IMR-90 (cell line): ENCODE data around the gene ING5. TPM values are rescaled to one million over a fixed set of nuclear protein-coding genes. Genes with fewer than 3 reads are reported as not detected.

Source experiments
- ATAC-seq: fragments of 200-7000 bp; cut with Tn5 transposase; 2 replicates; pipeline ENCODE4 v1.9.1; 2020; ENCODE audit warnings: low read depth, mild to moderate bottlenecking, moderate library complexity
- BruUV-seq: library from RNA; stranded (reverse); fragments of 400-500 nt; replicated peaks from 2 replicates; lab custom pipeline; 2021; lab: Mats Ljungman, UMichigan
- CTCF ChIA-PET: fragments of 300-600 bp; formaldehyde crosslinking; extraction: SDS; loops from one replicate; lab custom pipeline; 2021; ENCODE audit warnings: antibody characterized with exemption; lab: Yijun Ruan, JAX
- POLR2A ChIA-PET: fragments of 300-600 bp; sonication (Branson Sonifier 250); formaldehyde crosslinking; loops from one replicate; lab custom pipeline; 2022; ENCODE audit warnings: antibody characterized with exemption; ENCODE audit not compliant: unreplicated experiment; lab: Charles Lee
- DNase-seq: peaks from one replicate; pipeline ENCODE4 v3.0.0; 2013
- H2AFZ ChIP-seq: replicated peaks from 2 replicates; pipeline ENCODE3; 2013; ENCODE audit warnings: low read length, mild to moderate bottlenecking; ENCODE audit not compliant: poor library complexity
- H2AK5ac ChIP-seq: 2 replicates; pipeline ENCODE4 v1.6.1; 2013; ENCODE audit warnings: low read depth, low read length, inconsistent platforms
- H2AK9ac ChIP-seq: replicated peaks from 2 replicates; pipeline ENCODE3; 2013; ENCODE audit warnings: mild to moderate bottlenecking, low read depth, low read length, moderate library complexity; ENCODE audit not compliant: poor library complexity
- H2BK120ac ChIP-seq: 2 replicates; pipeline ENCODE4 v1.6.1; 2013; ENCODE audit warnings: low read depth, low read length, inconsistent platforms
- H2BK15ac ChIP-seq: 3 replicates; pipeline ENCODE4 v1.6.1; 2013; ENCODE audit warnings: low read depth, low read length, inconsistent platforms
- H2BK20ac ChIP-seq: 2 replicates; pipeline ENCODE4 v1.6.1; 2013; ENCODE audit warnings: low read depth, mild to moderate bottlenecking, inconsistent platforms, low read length, moderate library complexity
- H2BK5ac ChIP-seq: 2 replicates; pipeline ENCODE4 v1.6.1; 2013; ENCODE audit warnings: mild to moderate bottlenecking, low read depth, low read length, inconsistent platforms; ENCODE audit not compliant: poor library complexity, severe bottlenecking
- H3K14ac ChIP-seq: replicated peaks from 2 replicates; pipeline ENCODE4 v1.6.1; 2013; ENCODE audit warnings: low read depth, low read length, inconsistent platforms
- H3K18ac ChIP-seq: 2 replicates; pipeline ENCODE4 v1.6.1; 2013; ENCODE audit warnings: low read depth, low read length, control low read depth
- H3K23ac ChIP-seq: 2 replicates; pipeline ENCODE4 v1.6.1; 2013; ENCODE audit warnings: low read depth, low read length, inconsistent platforms
- H3K27ac ChIP-seq: 2 replicates; pipeline ENCODE4 v1.5.1; 2013; ENCODE audit warnings: mild to moderate bottlenecking, control low read depth, low read length; ENCODE audit not compliant: insufficient read depth
- H3K27me3 ChIP-seq: 2 replicates; pipeline ENCODE4 v1.6.1; 2013; ENCODE audit warnings: low read length; ENCODE audit not compliant: control insufficient read depth, insufficient read depth
- H3K36me3 ChIP-seq: 2 replicates; pipeline ENCODE4 v1.6.1; 2013; ENCODE audit warnings: low read length, mixed read lengths; ENCODE audit not compliant: control insufficient read depth, insufficient read depth
- H3K4ac ChIP-seq: 2 replicates; pipeline ENCODE4 v1.6.1; 2013; ENCODE audit warnings: low read depth, low read length, inconsistent platforms
- H3K4me1 ChIP-seq: 2 replicates; pipeline ENCODE4 v1.6.1; 2013; ENCODE audit warnings: low read length, mixed read lengths; ENCODE audit not compliant: control insufficient read depth, insufficient read depth
- H3K4me2 ChIP-seq: 2 replicates; pipeline ENCODE4 v1.6.1; 2013; ENCODE audit warnings: low read depth, mild to moderate bottlenecking, control low read depth, low read length, moderate library complexity
- H3K4me3 ChIP-seq: 2 replicates; pipeline ENCODE4 v1.5.1; 2013; ENCODE audit warnings: low read depth, mild to moderate bottlenecking, control low read depth, low read length, moderate library complexity; ENCODE audit not compliant: insufficient read depth
- H3K56ac ChIP-seq: 2 replicates; pipeline ENCODE4 v1.6.1; 2013; ENCODE audit warnings: low read length, inconsistent platforms; ENCODE audit not compliant: insufficient read depth; ENCODE audit errors: extremely low read depth
- H3K79me1 ChIP-seq, 2 experiments: 2 replicates each; pipeline ENCODE4 v1.6.1; 2013; ENCODE audit warnings: low read length in 2 of 2, inconsistent platforms in 1 of 2, low read depth in 1 of 2
- H3K9ac ChIP-seq: 2 replicates; pipeline ENCODE4 v1.6.1; 2013; ENCODE audit warnings: low read depth, low read length, control low read depth
- H3K9me1 ChIP-seq: 2 replicates; pipeline ENCODE4 v1.6.1; 2013; ENCODE audit warnings: low read length, inconsistent platforms; ENCODE audit not compliant: insufficient read depth
- H3K9me3 ChIP-seq: 2 replicates; pipeline ENCODE4 v1.6.1; 2013; ENCODE audit warnings: low read length; ENCODE audit not compliant: control insufficient read depth, insufficient read depth
- H4K20me1 ChIP-seq: 2 replicates; pipeline ENCODE4 v1.6.1; 2013; ENCODE audit warnings: low read length, inconsistent platforms; ENCODE audit not compliant: insufficient read depth
- H4K5ac ChIP-seq: 2 replicates; pipeline ENCODE4 v1.6.1; 2013; ENCODE audit warnings: mild to moderate bottlenecking, low read depth, low read length, control low read depth
- H4K8ac ChIP-seq, 2 experiments: 2 replicates each; pipeline ENCODE4 v1.6.1; 2013; ENCODE audit warnings: low read depth in 2 of 2, low read length in 2 of 2, control low read depth in 1 of 2, inconsistent platforms in 1 of 2
- H4K91ac ChIP-seq: 2 replicates; pipeline ENCODE4 v1.6.1; 2013; ENCODE audit warnings: low read depth, low read length, inconsistent platforms; ENCODE audit not compliant: insufficient read depth
- BHLHE40 ChIP-seq: fragments of 150-350 bp; IDR thresholded peaks from 2 replicates; pipeline ENCODE4 v1.6.1; 2016; ENCODE audit warnings: mild to moderate bottlenecking, low read depth, low read length
- CEBPB ChIP-seq: IDR thresholded peaks from 2 replicates; pipeline ENCODE4 v1.6.1; 2012; ENCODE audit warnings: low read depth, low read length, improper control_type of control experiment
- POLR2A ChIP-seq: IDR thresholded peaks from 2 replicates; pipeline ENCODE4 v1.6.1; 2012; ENCODE audit warnings: mild to moderate bottlenecking, low read depth, low read length
- WGBS, 2 experiments: methylation state at CpG; one replicate each; pipeline versions ENCODE4 v1.1.5 to v1.1.7; 2013; ENCODE audit warnings: missing lambda C conversion rate in 2 of 2; ENCODE audit not compliant: insufficient read length in 1 of 2; ENCODE audit errors: extremely low coverage in 2 of 2; 5-methylcytosine and 5-hydroxymethylcytosine counted together
- dilution Hi-C: fragments of 300-500 bp; cut with HindIII; formaldehyde crosslinking; loops from one replicate; pipeline ENCODE4 v1.14.3; 2018; ENCODE audit warnings: low sequenced_read_pairs; ENCODE audit not compliant: unreplicated experiment
- in situ Hi-C: fragments of 300-500 bp; cut with MboI; formaldehyde crosslinking; loops from 3 replicates; pipeline ENCODE4 v1.14.3; 2019; ENCODE audit warnings: low sequenced_read_pairs, inconsistent platforms, mixed read lengths
- intact Hi-C: fragments of 100-400 bp; cut with micrococcal nuclease; formaldehyde crosslinking; loops from 2 replicates; pipeline ENCODE4 v1.10.0; 2022
- polyA plus RNA-seq, 3 experiments: library from polyadenylated mRNA; depleted of rRNA; stranded (reverse); fragments of >200 nt; gene quantifications; 2 replicates each; pipeline ENCODE4 v1.2.3, GENCODE V29; 2012; ENCODE audit warnings: low replicate concordance in 1 of 3
- total RNA-seq: library from RNA; depleted of rRNA; stranded (reverse); fragments of >200 nt; gene quantifications from 2 replicates; pipeline ENCODE4 v1.2.3, GENCODE V29; 2012

Gene ING5
- total and polyA plus RNA-seq, 2 of the 4 experiments (the other 2 are of a cell fraction): 36.1 to 38.9 TPM

GRCh38 chr2:241744028-241744754, 42.4 kb downstream of the ING5 start:
- no TSS peak for BruUV-seq
- POLR2A ChIA-PET: interaction anchor here (0.6 kb wide), 1 partner anchor 101 kb away, joined by 3 read pairs; no protein-coding TSS in a partner anchor
- Histone ChIP-seq H3K27me3 (no peaks in the 10 kb centered on the region), H3K18ac (no peak overlapping the region), H2AK9ac (no peak overlapping the region), H3K9me1 (peaks cover 10% of the 10 kb centered on the region), H3K4me2 (no peak overlapping the region), H4K8ac (no peak overlapping the region), H2BK5ac (no peak overlapping the region), H2AK5ac (no peak overlapping the region), H3K27ac (no peak overlapping the region), H4K20me1 (peaks cover 17% of the 10 kb centered on the region), H3K9me3 (0 out of 2 replicates have a peak, but pooled peaks cover 2% of the 10 kb centered on the region), H3K14ac (no peak overlapping the region), H4K91ac (no peak overlapping the region), H2BK15ac (no peak overlapping the region), H3K4me3 (no peak overlapping the region), H3K4ac (no peak overlapping the region), H4K5ac (no peak overlapping the region), H3K9ac (no peak overlapping the region), H2BK120ac (no peak overlapping the region), H3K36me3 (peaks cover 41% of the 10 kb centered on the region), H2AFZ (no peak overlapping the region), H2BK20ac (no peak overlapping the region), H3K23ac (no peak overlapping the region), H3K56ac (no peak overlapping the region), H3K4me1 (peaks cover 3% of the 10 kb centered on the region), H3K79me1 (peaks cover 4 to 12% of the 10 kb centered on the region in 2 experiments; a peak in 3 of 4 replicates)
- intact Hi-C loops: no loop called here
- CTCF ChIA-PET: no interaction called here
- TF ChIP-seq CEBPB: no peak
- TF ChIP-seq POLR2A: no peak
- TF ChIP-seq BHLHE40: no peak
- no peak for ATAC-seq
- DNase-seq: no peak
- dilution Hi-C loops: no loop called here
- in situ Hi-C loops: no loop called here
- WGBS, 2 experiments: 95% methylated on average over 10 of the region's 24 CpGs; no CpG with 5 or more reads in 1 of the 2 experiments
